Measurements from ENCODE around the gene QSOX1. TPM values are rescaled to one million over a fixed set of nuclear protein-coding genes. Genes with fewer than 3 reads are reported as not detected.

QSOX1 gene
- total and polyA plus RNA-seq, 7 experiments from 2014 or later, result 9.3 to 55.6 (median 23.6) TPM

DNA sequence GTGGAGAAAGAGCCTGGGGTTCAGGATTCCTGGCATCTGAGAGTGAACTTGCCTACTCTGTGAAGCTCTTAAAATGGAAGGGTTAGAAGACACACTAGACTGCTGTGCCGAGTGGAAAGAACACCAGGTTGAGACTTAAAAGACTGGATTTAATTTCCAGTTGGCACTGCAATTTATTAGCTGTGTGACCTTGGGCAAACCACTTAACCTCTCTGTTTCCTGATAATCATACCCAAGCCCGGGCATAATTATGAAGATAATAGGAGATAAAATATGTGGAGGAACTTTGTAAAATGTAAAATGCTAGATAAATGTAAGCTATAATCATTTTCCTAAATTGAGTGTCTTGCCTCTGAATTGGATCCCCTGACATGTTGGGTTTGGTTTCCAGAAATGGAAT, 70.7 kb downstream of the QSOX1 start:
- H3K9me3 Mint-ChIP-seq, result peaks cover 0 to 2% (median 0%) of the 10 kb centered on the region in 11 donors
- H3K36me3 Mint-ChIP-seq, result no peaks in the 10 kb centered on the region
- ATAC-seq, result no peak
- Histone ChIP-seq H3K4me3 (ENCODE audit: low read length) (no peak overlapping the region), H3K27ac (ENCODE audit: low read depth, low read length) (no peak overlapping the region), H3K36me3 (ENCODE audit: control insufficient read depth in 2 of 3, insufficient read depth in 3 of 3, low read length in 3 of 3) (no peaks in the 10 kb centered on the region), H3K4me1 (ENCODE audit: control insufficient read depth in 2 of 2, insufficient read depth in 2 of 2, low read length in 2 of 2) (peaks cover 1 to 5% of the 10 kb centered on the region in 2 donors), H3K27me3 (ENCODE audit: control insufficient read depth in 2 of 2, insufficient read depth in 2 of 2, low read length in 2 of 2) (peaks cover 7 to 18% of the 10 kb centered on the region in 2 donors), H3K9me3 (ENCODE audit: control insufficient read depth in 2 of 3, low read length in 3 of 3) (no peaks in the 10 kb centered on the region)
- peaks cover 43 to 72% (median 57%) of the 10 kb centered on the region in 5 donors for H3K27me3 Mint-ChIP-seq
- no peak overlapping the region for H3K4me3 Mint-ChIP-seq
- POLR2A ChIA-PET, result no interaction called here
- intact Hi-C loops (cut with micrococcal nuclease), result loop anchor here in 1 of 2 donors (5.0 kb wide), 1 partner anchor 73 kb away; the partner anchor contains the start of gene QSOX1
- H3K4me1 Mint-ChIP-seq, result peaks cover 0 to 12% (median 6%) of the 10 kb centered on the region in 7 donors
- no peak for DNase-seq
- CTCF ChIA-PET, result no interaction called here
- H3K27ac Mint-ChIP-seq, result no peak overlapping the region

DNA sequence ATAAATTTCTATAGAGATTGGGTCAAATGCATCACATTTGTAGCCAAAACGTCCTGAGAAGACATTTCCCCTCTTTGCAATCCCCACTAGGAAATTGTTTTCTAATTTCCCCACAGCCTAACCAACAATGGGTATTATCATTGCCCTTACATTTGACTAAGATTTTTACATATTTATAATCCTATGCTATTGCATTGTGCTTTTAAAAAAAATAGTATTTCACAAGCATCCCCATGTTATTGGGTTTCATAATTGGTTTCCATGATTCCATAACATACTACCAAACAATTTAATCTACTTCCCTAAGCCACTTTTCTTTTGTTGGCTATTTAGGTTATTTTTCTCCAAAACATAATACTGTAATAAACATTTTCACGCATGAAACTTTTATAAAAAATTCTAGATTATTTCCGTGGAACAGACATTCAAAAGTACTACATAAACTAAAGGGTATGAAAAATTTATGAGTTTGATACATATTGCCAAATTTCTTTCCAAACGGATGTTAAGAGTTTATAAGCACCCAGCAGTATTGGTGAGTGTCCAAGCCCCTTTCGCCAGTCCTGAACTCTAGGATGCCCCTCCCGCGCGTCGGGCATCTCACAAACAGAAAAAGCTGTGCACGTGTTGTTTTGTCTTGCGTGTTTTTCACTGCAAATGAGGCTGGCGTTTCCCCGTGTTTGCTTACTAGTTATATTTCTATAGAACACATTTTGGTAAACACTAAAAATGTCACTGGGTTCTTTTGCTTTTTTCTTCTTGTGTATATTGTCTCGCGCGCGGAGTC, 73.4 kb downstream of the QSOX1 start:
- ChIA-PET POLR2A (no interaction called here), CTCF (no interaction called here)
- H3K36me3 Mint-ChIP-seq, result no peaks in the 10 kb centered on the region
- Histone ChIP-seq H3K27ac (ENCODE audit: low read depth, low read length) (no peak overlapping the region), H3K27me3 (ENCODE audit: control insufficient read depth in 2 of 2, insufficient read depth in 2 of 2, low read length in 2 of 2) (peaks cover 13 to 36% of the 10 kb centered on the region in 2 donors), H3K4me3 (ENCODE audit: low read length) (no peak overlapping the region), H3K36me3 (ENCODE audit: control insufficient read depth in 2 of 3, insufficient read depth in 3 of 3, low read length in 3 of 3) (no peaks in the 10 kb centered on the region), H3K9me3 (ENCODE audit: control insufficient read depth in 2 of 3, low read length in 3 of 3) (no peaks in the 10 kb centered on the region), H3K4me1 (ENCODE audit: control insufficient read depth in 2 of 2, insufficient read depth in 2 of 2, low read length in 2 of 2) (peaks cover 12 to 17% of the 10 kb centered on the region in 2 donors)
- intact Hi-C loops (cut with micrococcal nuclease), result loop anchor here in 1 of 2 donors (5.0 kb wide), 1 partner anchor 76 kb away; the partner anchor contains the start of gene QSOX1
- peak overlapping the region in 2 of 9 donors; percentile 23 to 62 for H3K27ac Mint-ChIP-seq
- H3K9me3 Mint-ChIP-seq, result peaks cover 0 to 2% (median 0%) of the 10 kb centered on the region in 11 donors
- DNase-seq (no peak), ATAC-seq (no peak)
- peaks cover 57 to 86% (median 67%) of the 10 kb centered on the region in 5 donors for H3K27me3 Mint-ChIP-seq
- H3K4me1 Mint-ChIP-seq, result peaks cover 9 to 25% (median 16%) of the 10 kb centered on the region in 7 donors
- H3K4me3 Mint-ChIP-seq, result peak overlapping the region; percentile 57 to 81 (median 76)

DNA sequence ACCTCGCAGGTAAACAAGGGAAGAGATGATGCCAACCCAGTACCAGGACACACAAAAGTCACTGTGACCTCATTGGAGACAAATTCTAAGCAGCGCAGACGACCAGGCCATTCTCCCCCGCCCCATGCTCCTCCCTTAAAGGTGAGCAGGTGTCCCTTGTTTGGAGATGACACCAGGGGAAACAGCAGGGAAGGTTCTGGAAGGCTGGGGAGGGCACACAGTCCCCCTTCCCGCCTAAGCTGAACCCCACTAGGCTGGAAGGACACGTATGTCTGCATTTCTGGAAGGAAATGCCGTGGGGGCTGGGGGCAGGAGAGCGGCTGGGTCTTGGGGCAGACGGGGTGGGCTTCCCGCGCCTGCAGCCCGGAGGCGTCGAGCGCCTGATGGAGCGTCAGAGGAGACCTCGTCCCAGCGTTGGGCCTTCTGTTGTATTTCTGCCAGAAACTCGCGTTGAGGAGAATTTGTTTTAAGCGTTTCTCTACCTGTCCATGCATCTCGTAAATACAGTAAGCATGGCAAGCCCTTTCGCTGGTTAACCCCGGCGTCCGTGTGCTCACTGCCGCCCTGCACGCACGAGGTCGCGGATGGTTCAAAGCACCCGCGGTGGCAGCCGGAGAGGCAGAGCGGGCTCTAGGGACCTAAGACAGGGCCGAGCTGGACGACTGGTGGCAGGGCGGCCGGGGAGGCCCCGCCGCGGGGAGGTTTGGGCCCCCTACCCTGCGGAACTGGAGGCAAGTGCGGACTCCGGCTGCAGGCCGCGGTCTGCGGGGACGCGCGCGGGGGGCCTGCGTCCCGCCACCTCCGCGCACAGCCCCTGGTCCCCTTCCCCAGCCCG, 74.2 kb downstream of the QSOX1 start:
- H3K4me1 Mint-ChIP-seq, result peaks cover 11 to 30% (median 16%) of the 10 kb centered on the region in 7 donors
- intact Hi-C loops (cut with micrococcal nuclease), result loop anchor here in 1 of 2 donors (5.0 kb wide), 1 partner anchor 77 kb away; the partner anchor contains the start of gene QSOX1
- H3K4me3 Mint-ChIP-seq, result peak overlapping the region; percentile 57 to 81 (median 76)
- no peaks in the 10 kb centered on the region for H3K36me3 ChIP-seq (ENCODE audit: control insufficient read depth in 2 of 3, insufficient read depth in 3 of 3, low read length in 3 of 3)
- no peaks in the 10 kb centered on the region for H3K36me3 Mint-ChIP-seq
- ChIA-PET CTCF (no interaction called here), POLR2A (no interaction called here)
- no peaks in the 10 kb centered on the region for H3K9me3 ChIP-seq (ENCODE audit: control insufficient read depth in 2 of 3, low read length in 3 of 3)
- H3K9me3 Mint-ChIP-seq, result peaks cover 0 to 2% (median 0%) of the 10 kb centered on the region in 11 donors
- DNase-seq, result peak in 1 of 9 donors; percentile 35
- no peak overlapping the region for H3K27ac ChIP-seq (ENCODE audit: low read depth, low read length)
- peak overlapping the region; percentile 27 for H3K4me3 ChIP-seq (ENCODE audit: low read length)
- peak; percentile 17 for ATAC-seq
- H3K27me3 ChIP-seq (ENCODE audit: control insufficient read depth in 2 of 2, insufficient read depth in 2 of 2, low read length in 2 of 2), result peaks cover 13 to 36% of the 10 kb centered on the region in 2 donors
- peaks cover 57 to 86% (median 68%) of the 10 kb centered on the region in 5 donors for H3K27me3 Mint-ChIP-seq
- peak overlapping the region in 2 of 9 donors; percentile 62 for H3K27ac Mint-ChIP-seq
- peaks cover 12 to 17% of the 10 kb centered on the region in 2 donors for H3K4me1 ChIP-seq (ENCODE audit: control insufficient read depth in 2 of 2, insufficient read depth in 2 of 2, low read length in 2 of 2)

DNA sequence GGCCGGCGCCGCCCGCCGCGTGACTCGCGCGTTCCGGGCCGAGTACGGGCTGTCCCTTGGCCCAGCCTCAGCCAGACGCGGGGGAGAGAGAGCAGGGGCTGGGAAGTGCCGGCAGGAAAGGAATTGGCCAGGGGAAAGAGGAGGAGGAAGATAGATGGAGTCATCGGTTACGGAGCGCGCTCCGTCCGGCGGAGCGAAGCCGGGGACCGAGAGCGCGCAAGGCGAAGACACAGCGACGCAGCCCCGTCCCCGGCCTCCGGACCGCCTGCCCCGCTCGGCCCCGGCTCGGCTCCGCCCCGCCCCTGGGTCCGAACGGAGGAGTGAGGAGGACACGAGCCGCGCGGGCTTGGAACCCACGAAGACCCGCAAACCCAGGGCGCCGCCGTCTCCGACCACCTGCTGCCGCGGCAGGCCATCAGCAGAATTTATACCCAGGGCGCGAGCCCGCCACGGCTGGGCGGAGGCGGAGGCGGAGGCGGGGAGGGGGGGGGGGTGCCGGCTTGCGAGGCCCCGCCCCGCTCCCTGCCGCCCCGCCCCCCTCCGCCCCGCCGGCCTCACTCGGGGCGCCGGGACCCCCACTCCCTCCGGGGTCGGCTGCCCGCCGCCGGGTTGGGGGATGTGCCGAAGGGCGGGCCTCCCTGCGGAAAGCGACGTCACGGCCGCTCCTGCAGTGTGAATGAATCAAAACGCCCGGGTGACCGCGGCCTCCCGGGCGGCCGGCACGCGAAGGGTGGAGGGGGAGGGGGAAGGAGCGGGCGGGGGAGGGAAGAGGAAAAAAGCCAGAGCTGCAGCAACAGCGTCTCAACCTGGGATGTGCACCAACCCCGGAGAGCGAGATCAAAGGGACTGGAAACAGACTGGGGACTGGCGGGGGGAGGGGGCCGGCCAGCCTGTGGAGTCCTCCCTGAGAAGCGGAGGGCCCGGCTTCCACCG, 75.1 kb downstream of the QSOX1 start, which contains the start of gene LHX4:
LHX4 (plus strand) TSS at position 782 of the 933 bp plus-strand sequence. CDS start 266 bp downstream, outside the sequence.
- intact Hi-C loops (cut with micrococcal nuclease), result loop anchor here (5.0 to 10.0 kb wide), 2 partner anchors 77 to 405 kb away; partner anchors contain the start of genes QSOX1 (in 1 of the 2) and XPR1 (in 1 of the 2)
- Histone ChIP-seq H3K27ac (ENCODE audit: low read depth, low read length) (no peak within 1 kb of the TSS), H3K36me3 (ENCODE audit: control insufficient read depth in 2 of 3, insufficient read depth in 3 of 3, low read length in 3 of 3) (no peaks in the 10 kb centered on the region), H3K27me3 (ENCODE audit: control insufficient read depth in 2 of 2, insufficient read depth in 2 of 2, low read length in 2 of 2) (peaks cover 17 to 39% of the 10 kb centered on the region in 2 donors), H3K9me3 (ENCODE audit: control insufficient read depth in 2 of 3, low read length in 3 of 3) (no peaks in the 10 kb centered on the region), H3K4me3 (ENCODE audit: low read length) (peak within 1 kb of the TSS; percentile 35), H3K4me1 (ENCODE audit: control insufficient read depth in 2 of 2, insufficient read depth in 2 of 2, low read length in 2 of 2) (peaks cover 17 to 19% of the 10 kb centered on the region in 2 donors)
- no peak within 1 kb of the TSS for H3K27ac Mint-ChIP-seq
- peaks cover 0 to 2% (median 0%) of the 10 kb centered on the region in 11 donors for H3K9me3 Mint-ChIP-seq
- no peaks in the 10 kb centered on the region for H3K36me3 Mint-ChIP-seq
- H3K4me3 Mint-ChIP-seq, result peak within 1 kb of the TSS; percentile 72 to 82 (median 78)
- H3K4me1 Mint-ChIP-seq, result peaks cover 16 to 39% (median 24%) of the 10 kb centered on the region in 7 donors
- DNase-seq (peak in 1 of 9 donors; percentile 39), ATAC-seq (peak; percentile 51)
- POLR2A ChIA-PET, result no interaction called here
- peaks cover 62 to 85% (median 70%) of the 10 kb centered on the region in 5 donors for H3K27me3 Mint-ChIP-seq
- CTCF ChIA-PET, result no interaction called here

DNA sequence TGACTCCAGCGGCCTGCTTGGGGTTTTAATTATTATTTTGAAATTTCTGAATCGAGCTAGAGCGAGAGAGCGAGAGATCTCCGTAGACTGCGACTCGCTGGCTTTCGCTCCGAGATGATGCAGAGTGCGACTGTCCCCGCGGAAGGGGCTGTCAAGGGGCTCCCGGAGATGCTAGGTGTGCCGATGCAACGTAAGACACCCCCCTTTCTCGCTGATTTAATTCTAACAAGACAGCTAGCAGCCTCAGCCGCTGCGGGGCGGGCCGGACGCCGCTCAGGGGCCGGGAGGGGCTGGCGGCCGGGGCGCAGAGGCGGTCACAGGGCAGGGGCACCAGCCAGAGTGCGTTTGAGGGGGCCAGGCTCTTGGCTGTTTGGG, 75.7 kb downstream of the QSOX1 start:
- Mint-ChIP-seq H3K4me1 (peaks cover 16 to 44% (median 26%) of the 10 kb centered on the region in 7 donors), H3K36me3 (no peaks in the 10 kb centered on the region), H3K27me3 (peaks cover 61 to 85% (median 65%) of the 10 kb centered on the region in 5 donors), H3K27ac (no peak overlapping the region), H3K9me3 (peaks cover 0 to 2% (median 0%) of the 10 kb centered on the region in 11 donors), H3K4me3 (peak overlapping the region; percentile 71 to 82 (median 78))
- intact Hi-C loops (cut with micrococcal nuclease), result loop anchor here in 1 of 2 donors (10.0 kb wide), 1 partner anchor 404 kb away; the partner anchor contains the start of gene XPR1
- peak overlapping the region; percentile 35 for H3K4me3 ChIP-seq (ENCODE audit: low read length)
- H3K36me3 ChIP-seq (ENCODE audit: control insufficient read depth in 2 of 3, insufficient read depth in 3 of 3, low read length in 3 of 3), result no peaks in the 10 kb centered on the region
- H3K9me3 ChIP-seq (ENCODE audit: control insufficient read depth in 2 of 3, low read length in 3 of 3), result no peaks in the 10 kb centered on the region
- H3K4me1 ChIP-seq (ENCODE audit: control insufficient read depth in 2 of 2, insufficient read depth in 2 of 2, low read length in 2 of 2), result peaks cover 19 to 21% of the 10 kb centered on the region in 2 donors
- H3K27ac ChIP-seq (ENCODE audit: low read depth, low read length), result no peak overlapping the region
- ChIA-PET POLR2A (no interaction called here), CTCF (no interaction called here)
- ATAC-seq, result no peak
- DNase-seq, result peak in 1 of 9 donors; percentile 32
- peaks cover 17 to 44% of the 10 kb centered on the region in 2 donors for H3K27me3 ChIP-seq (ENCODE audit: control insufficient read depth in 2 of 2, insufficient read depth in 2 of 2, low read length in 2 of 2)

Measured in naive thymus-derived CD4-positive, alpha-beta T cell (primary cell).